Thoracic aorta (tissue), 2 donors: Measurements from ENCODE around the gene MAGEH1. TPM values are rescaled to one million over a fixed set of nuclear protein-coding genes. Genes with fewer than 3 reads are reported as not detected.

ENCODE experiments used
- ATAC-seq: fragments of 150-250 bp; one replicate; pipeline ENCODE4 v1.8.0; 2017; ENCODE audit warnings: low read depth; ENCODE audit not compliant: insufficient number of reproducible peaks, low FRiP score
- DNase-seq: peaks from one replicate; pipeline ENCODE4 v3.0.0-alpha.2; 2020; ENCODE audit warnings: low spot score
- H3K27ac ChIP-seq, 2 donors: fragments of 200-600 bp; sonication (generic); 1 replicate in 1 of 2; 2 replicates in 1 of 2; pipeline ENCODE4 v1.5.1; 2016; ENCODE audit warnings: mild to moderate bottlenecking in 2 of 2, moderate library complexity in 2 of 2
- H3K27me3 ChIP-seq: fragments of 200-600 bp; sonication (generic); replicated peaks from 2 replicates; pipeline ENCODE4 v1.6.0; 2016; ENCODE audit warnings: mild to moderate bottlenecking; ENCODE audit not compliant: insufficient read depth
- H3K36me3 ChIP-seq: fragments of 200-600 bp; sonication (generic); one replicate; pipeline ENCODE4 v1.5.1; 2016
- H3K4me1 ChIP-seq, 2 donors: fragments of 200-600 bp; sonication (generic); 1 replicate in 1 of 2; 2 replicates in 1 of 2; pipeline versions ENCODE4 v1.5.1 to v1.6.0; 2016; ENCODE audit warnings: low read depth in 2 of 2, mild to moderate bottlenecking in 1 of 2; ENCODE audit not compliant: control insufficient read depth in 1 of 2
- H3K4me3 ChIP-seq: fragments of 200-600 bp; sonication (generic); 2 replicates; pipeline ENCODE4 v1.5.1; 2016; ENCODE audit warnings: mild to moderate bottlenecking
- H3K9me3 ChIP-seq: fragments of 200-600 bp; sonication (generic); 2 replicates; pipeline ENCODE4 v1.5.1; 2016
- total RNA-seq, 2 donors: library from RNA; depleted of rRNA; stranded (reverse); fragments of >200 nt; gene quantifications; one replicate each; pipeline versions ENCODE4 v1.1.0 to v1.2.3, GENCODE V29; 2016
- TF ChIP-seq, protein P1 (sequence below): fragments of 200-600 bp; sonication (generic); IDR thresholded peaks from one replicate; pipeline ENCODE4 v1.5.1; 2019; ENCODE audit warnings: antibody characterized with exemption

MAGEH1 gene
- total RNA-seq, 2 donors from 2014 or later = 36.3 to 66.5 TPM

DNA sequence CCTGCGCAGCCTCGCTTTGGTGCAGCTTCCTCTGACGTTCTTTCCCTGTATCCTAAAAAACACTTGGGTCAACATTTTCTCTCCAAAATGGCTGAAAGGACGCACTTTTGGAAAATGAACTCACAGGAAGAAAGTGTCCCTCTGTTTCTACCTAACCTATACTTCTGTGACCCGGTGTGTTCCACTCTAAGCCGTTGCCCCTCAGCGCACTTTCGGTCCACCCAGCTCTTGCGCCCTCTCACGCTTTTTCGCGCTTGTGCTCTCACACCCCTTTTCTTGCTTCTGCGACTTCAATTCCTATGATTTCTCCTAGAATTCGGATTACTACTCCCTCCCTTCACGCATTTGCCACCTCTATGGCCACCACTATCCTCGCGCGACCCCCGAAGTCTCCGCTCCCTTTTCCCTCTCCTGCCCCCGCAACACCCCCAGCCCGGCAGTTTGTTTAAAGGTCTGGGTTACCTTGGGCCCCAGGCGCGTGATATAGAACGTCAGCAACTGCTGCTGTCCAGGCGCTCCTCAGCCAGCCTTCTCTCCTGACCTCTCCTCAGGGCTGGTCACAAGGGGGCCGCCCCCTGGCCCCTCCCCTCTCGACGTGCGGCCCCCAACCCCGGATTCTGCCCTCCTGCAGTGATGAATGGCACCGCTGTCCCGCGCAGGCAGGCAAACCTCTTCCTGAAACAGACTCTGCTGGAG, 37.5 kb downstream of the MAGEH1 start, which contains the start of gene USP51:
TSS of gene USP51 (minus strand) at position 535 of the 696 bp plus-strand sequence. CDS start 909 bp downstream, outside the sequence.
- DNase-seq (no peak), ATAC-seq (peak; percentile 2)
- H3K9me3 ChIP-seq = no peaks in the 10 kb centered on the region
- peak within 1 kb of the TSS; percentile 80 for H3K4me3 ChIP-seq
- H3K4me1 ChIP-seq = no peaks in the 10 kb centered on the region
- no peaks in the 10 kb centered on the region for H3K36me3 ChIP-seq
- peak within 1 kb of the TSS; percentile 92 for H3K27ac ChIP-seq
- no peaks in the 10 kb centered on the region for H3K27me3 ChIP-seq
- TF ChIP-seq, protein P1, sequence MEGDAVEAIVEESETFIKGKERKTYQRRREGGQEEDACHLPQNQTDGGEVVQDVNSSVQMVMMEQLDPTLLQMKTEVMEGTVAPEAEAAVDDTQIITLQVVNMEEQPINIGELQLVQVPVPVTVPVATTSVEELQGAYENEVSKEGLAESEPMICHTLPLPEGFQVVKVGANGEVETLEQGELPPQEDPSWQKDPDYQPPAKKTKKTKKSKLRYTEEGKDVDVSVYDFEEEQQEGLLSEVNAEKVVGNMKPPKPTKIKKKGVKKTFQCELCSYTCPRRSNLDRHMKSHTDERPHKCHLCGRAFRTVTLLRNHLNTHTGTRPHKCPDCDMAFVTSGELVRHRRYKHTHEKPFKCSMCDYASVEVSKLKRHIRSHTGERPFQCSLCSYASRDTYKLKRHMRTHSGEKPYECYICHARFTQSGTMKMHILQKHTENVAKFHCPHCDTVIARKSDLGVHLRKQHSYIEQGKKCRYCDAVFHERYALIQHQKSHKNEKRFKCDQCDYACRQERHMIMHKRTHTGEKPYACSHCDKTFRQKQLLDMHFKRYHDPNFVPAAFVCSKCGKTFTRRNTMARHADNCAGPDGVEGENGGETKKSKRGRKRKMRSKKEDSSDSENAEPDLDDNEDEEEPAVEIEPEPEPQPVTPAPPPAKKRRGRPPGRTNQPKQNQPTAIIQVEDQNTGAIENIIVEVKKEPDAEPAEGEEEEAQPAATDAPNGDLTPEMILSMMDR = no peak

DNA sequence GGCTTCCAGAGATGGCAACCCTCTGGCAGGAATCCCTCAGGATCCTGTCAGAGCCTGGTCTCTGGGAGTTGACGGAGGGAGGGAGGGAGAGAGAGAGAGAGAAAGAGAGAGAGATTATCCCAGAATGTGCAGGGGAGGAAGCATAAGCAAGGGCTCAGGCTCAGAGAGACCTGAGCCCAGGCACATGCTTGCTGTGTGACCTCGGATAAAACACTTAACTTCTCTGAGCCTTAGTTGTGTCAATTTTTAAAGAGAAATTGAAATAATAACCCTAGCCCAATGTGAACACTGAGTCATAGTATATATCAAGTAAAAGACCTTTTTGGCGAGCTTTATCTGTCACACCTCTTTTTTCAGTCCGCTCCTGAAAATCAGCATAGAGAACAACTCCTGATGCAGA, 38.2 kb downstream of the MAGEH1 start:
- no peaks in the 10 kb centered on the region for H3K36me3 ChIP-seq
- H3K27ac ChIP-seq = peak overlapping the region; percentile 92
- no peak for DNase-seq
- no peak for ATAC-seq
- TF ChIP-seq, protein P1 = no peak
- peak overlapping the region; percentile 80 for H3K4me3 ChIP-seq
- H3K4me1 ChIP-seq = no peaks in the 10 kb centered on the region
- H3K9me3 ChIP-seq = no peaks in the 10 kb centered on the region
- no peaks in the 10 kb centered on the region for H3K27me3 ChIP-seq

DNA sequence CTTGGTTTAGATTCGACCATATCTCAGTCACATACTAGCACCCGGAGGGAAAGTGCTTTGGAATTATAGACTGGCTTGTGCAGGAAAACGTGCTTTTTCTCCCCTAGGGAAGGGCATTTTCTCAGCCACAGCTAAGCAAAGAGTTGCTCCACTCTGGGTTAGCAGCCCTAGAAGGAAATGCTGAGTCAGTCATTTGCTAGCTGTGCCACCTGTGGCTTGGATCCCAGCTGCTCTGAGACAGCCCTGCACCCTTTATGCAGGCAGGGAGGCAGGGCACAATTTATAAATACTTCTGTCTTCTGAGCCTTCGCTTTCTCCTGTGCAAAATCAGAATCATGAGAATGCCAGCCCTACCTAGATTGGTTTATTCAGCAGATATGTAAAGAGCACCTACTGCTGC, 39.0 kb downstream of the MAGEH1 start:
- Histone ChIP-seq H3K4me1 (no peaks in the 10 kb centered on the region), H3K9me3 (no peaks in the 10 kb centered on the region), H3K27me3 (no peaks in the 10 kb centered on the region), H3K27ac (no peak overlapping the region), H3K36me3 (no peaks in the 10 kb centered on the region), H3K4me3 (no peak overlapping the region)
- DNase-seq (no peak), ATAC-seq (no peak)
- TF ChIP-seq, protein P1 = no peak

Other genes with a start within 250 kb of the MAGEH1 start
- gene PAGE5, start 231.8 kb upstream of the MAGEH1 start, total RNA-seq = not detected
- gene PAGE3, start 187.2 kb upstream of the MAGEH1 start, total RNA-seq = not detected
- gene USP51, start 37.7 kb downstream of the MAGEH1 start, total RNA-seq = 1 to 10 TPM; 2.6 to 7.0 TPM
- gene FOXR2, start 171.3 kb downstream of the MAGEH1 start, total RNA-seq = not detected